H1 (cell line): Measurements from ENCODE around the gene DHTKD1. TPM values are rescaled to one million over a fixed set of nuclear protein-coding genes. Genes with fewer than 3 reads are reported as not detected.

Experiments
- CTCF ChIA-PET: fragments of 300-600 bp; sonication (Branson Sonifier 250); formaldehyde crosslinking; loops from one replicate; lab custom pipeline; 2021; ENCODE audit not compliant: partially characterized antibody; lab: Charles Lee
- POLR2A ChIA-PET: fragments of 300-600 bp; sonication (Branson Sonifier 250); formaldehyde crosslinking; loops from one replicate; lab custom pipeline; 2021; ENCODE audit warnings: inconsistent platforms; ENCODE audit not compliant: partially characterized antibody; lab: Charles Lee
- DNase-seq, 2 experiments: peaks; one replicate each; pipeline versions ENCODE4 v3.0.0 to v3.0.0-alpha.2; 2010 to 2022; ENCODE audit warnings: low spot score in 2 of 2, low read depth in 1 of 2, mixed read lengths in 1 of 2
- FAIRE-seq: peaks from 2 replicates; lab custom pipeline; 2011; peaks lifted over from hg19 to GRCh38; lab: Jason Lieb, UNC
- H2AFZ ChIP-seq: 2 replicates; pipeline ENCODE4 v1.8.1; 2012; ENCODE audit warnings: low read length, inconsistent platforms
- H2AK5ac ChIP-seq: 2 replicates; pipeline ENCODE4 v1.6.1; 2013; ENCODE audit warnings: low read depth, low read length
- H2BK120ac ChIP-seq: replicated peaks from 2 replicates; pipeline ENCODE3; 2013; ENCODE audit warnings: low read depth, low read length, inconsistent platforms
- H2BK12ac ChIP-seq: 2 replicates; pipeline ENCODE4 v1.6.1; 2013; ENCODE audit warnings: low read depth, low read length
- H2BK15ac ChIP-seq: 2 replicates; pipeline ENCODE4 v1.6.1; 2013; ENCODE audit warnings: low read length
- H2BK20ac ChIP-seq: 2 replicates; pipeline ENCODE4 v1.6.1; 2013; ENCODE audit warnings: low read length
- H2BK5ac ChIP-seq: 2 replicates; pipeline ENCODE4 v1.6.1; 2013; ENCODE audit warnings: low read depth, low read length
- H3K14ac ChIP-seq: 2 replicates; pipeline ENCODE4 v1.6.1; 2013; ENCODE audit warnings: inconsistent platforms; ENCODE audit not compliant: insufficient read length
- H3K18ac ChIP-seq: 2 replicates; pipeline ENCODE4 v1.6.1; 2013; ENCODE audit warnings: low read length; ENCODE audit errors: extremely low read depth
- H3K23ac ChIP-seq: 2 replicates; pipeline ENCODE4 v1.6.1; 2013; ENCODE audit warnings: inconsistent platforms; ENCODE audit not compliant: insufficient read length
- H3K23me2 ChIP-seq: 2 replicates; pipeline ENCODE4 v1.6.1; 2013; ENCODE audit warnings: low read depth, low read length
- H3K27ac ChIP-seq: 2 replicates; pipeline ENCODE4 v1.6.1; 2011; ENCODE audit warnings: low read depth, low read length, inconsistent platforms
- H3K27me3 ChIP-seq, 4 experiments: replicated peaks in 1 of 4; 1 replicate in 1 of 4; 2 replicates in 3 of 4; pipeline versions ENCODE4 v1.6.1 to v1.8.1; 2011 to 2013; ENCODE audit warnings: low read length in 3 of 4, mild to moderate bottlenecking in 3 of 4, inconsistent platforms in 2 of 4, mixed read lengths in 2 of 4, moderate library complexity in 1 of 4; ENCODE audit not compliant: control insufficient read depth in 3 of 4, insufficient read depth in 3 of 4; ENCODE audit errors: extremely low read depth in 1 of 4
- H3K36me3 ChIP-seq, 4 experiments: 2 replicates each; pipeline versions ENCODE4 v1.6.1 to v1.8.1; 2011 to 2013; ENCODE audit warnings: mild to moderate bottlenecking in 4 of 4, low read length in 3 of 4, moderate library complexity in 2 of 4, control low read depth in 1 of 4, inconsistent platforms in 1 of 4; ENCODE audit not compliant: insufficient read depth in 4 of 4, control insufficient read depth in 2 of 4
- H3K4ac ChIP-seq: replicated peaks from 2 replicates; pipeline ENCODE3; 2013; ENCODE audit warnings: low read length, low read depth, mixed read lengths, inconsistent platforms; ENCODE audit not compliant: insufficient read length
- H3K4me1 ChIP-seq, 4 experiments: replicated peaks in 1 of 4; 1 replicate in 1 of 4; 2 replicates in 3 of 4; pipeline versions ENCODE4 v1.6.1 to v1.8.1; 2011 to 2013; ENCODE audit warnings: low read length in 3 of 4, inconsistent platforms in 2 of 4, mixed read lengths in 1 of 4; ENCODE audit not compliant: insufficient read depth in 4 of 4, control insufficient read depth in 3 of 4
- H3K4me2 ChIP-seq, 2 experiments: 2 replicates each; pipeline versions ENCODE4 v1.6.1 to v1.8.1; 2011 to 2013; ENCODE audit warnings: low read depth in 2 of 2, low read length in 2 of 2, control low read depth in 1 of 2, inconsistent platforms in 1 of 2, mild to moderate bottlenecking in 1 of 2; ENCODE audit not compliant: insufficient read depth in 1 of 2
- H3K4me3 ChIP-seq, 4 experiments: fragments of 200-600, 300-600 bp in 1 of 4; sonication (generic), shearing (Covaris generic), sonication (Bioruptor Twin) in 1 of 4; 2 replicates each; pipeline versions ENCODE4 v1.5.1 to v1.8.1; 2011 to 2016; ENCODE audit warnings: low read length in 4 of 4, low read depth in 3 of 4, control low read depth in 2 of 4, inconsistent platforms in 2 of 4, mild to moderate bottlenecking in 2 of 4, mixed read lengths in 1 of 4, moderate library complexity in 1 of 4; ENCODE audit not compliant: insufficient read depth in 2 of 4; ENCODE audit errors: extremely low read depth in 1 of 4
- H3K56ac ChIP-seq: replicated peaks from 2 replicates; pipeline ENCODE3; 2013; ENCODE audit warnings: low read depth, mild to moderate bottlenecking, mixed read lengths, low read length, inconsistent platforms; ENCODE audit not compliant: insufficient read length
- H3K79me1 ChIP-seq: 2 replicates; pipeline ENCODE4 v1.6.1; 2013; ENCODE audit warnings: low read depth, low read length, control low read depth
- H3K79me2 ChIP-seq, 2 experiments: 2 replicates each; pipeline versions ENCODE4 v1.6.1 to v1.8.1; 2012 to 2013; ENCODE audit warnings: low read length in 2 of 2, mild to moderate bottlenecking in 2 of 2, inconsistent platforms in 1 of 2; ENCODE audit not compliant: insufficient read depth in 2 of 2, control insufficient read depth in 1 of 2
- H3K9ac ChIP-seq, 4 experiments: replicated peaks in 1 of 4; 1 replicate in 1 of 4; 2 replicates in 3 of 4; pipeline versions ENCODE4 v1.6.1 to v1.8.1; 2011 to 2013; ENCODE audit warnings: low read depth in 3 of 4, low read length in 3 of 4, control low read depth in 2 of 4, mild to moderate bottlenecking in 2 of 4, moderate library complexity in 2 of 4, inconsistent platforms in 1 of 4; ENCODE audit errors: extremely low read depth in 1 of 4
- H3K9me3 ChIP-seq, 2 experiments: 2 replicates each; pipeline versions ENCODE4 v1.6.1 to v1.8.1; 2012 to 2013; ENCODE audit warnings: mild to moderate bottlenecking in 2 of 2, moderate library complexity in 2 of 2, control low read depth in 1 of 2, inconsistent platforms in 1 of 2, low read depth in 1 of 2, low read length in 1 of 2, mixed read lengths in 1 of 2; ENCODE audit not compliant: insufficient read depth in 2 of 2
- H4K20me1 ChIP-seq, 2 experiments: replicated peaks in 1 of 2; 2 replicates each; pipeline versions ENCODE3 to v1.8.1; 2011 to 2013; ENCODE audit warnings: inconsistent platforms in 2 of 2, low read length in 2 of 2, mild to moderate bottlenecking in 1 of 2; ENCODE audit not compliant: insufficient read depth in 2 of 2, control insufficient read depth in 1 of 2
- H4K5ac ChIP-seq: 2 replicates; pipeline ENCODE4 v1.6.1; 2013; ENCODE audit warnings: low read length, low read depth, mixed read lengths, inconsistent platforms; ENCODE audit not compliant: insufficient read length
- H4K8ac ChIP-seq: 2 replicates; pipeline ENCODE4 v1.8.0; 2013; ENCODE audit warnings: mild to moderate bottlenecking, moderate library complexity, low read length, inconsistent platforms; ENCODE audit not compliant: insufficient read depth; ENCODE audit errors: extremely low read depth
- H4K91ac ChIP-seq: replicated peaks from 2 replicates; pipeline ENCODE3; 2013; ENCODE audit warnings: low read length, mixed read lengths, inconsistent platforms; ENCODE audit not compliant: insufficient read length
- BCL11A ChIP-seq, 2 experiments: IDR thresholded peaks; one replicate each; pipeline ENCODE4 v1.6.1; 2011; ENCODE audit warnings: low read depth in 2 of 2, low read length in 2 of 2, mild to moderate bottlenecking in 2 of 2
- GTF2F1 ChIP-seq: IDR thresholded peaks from 2 replicates; pipeline ENCODE4 v1.6.1; 2012; ENCODE audit warnings: low read depth, low read length, improper control_type of control experiment, borderline replicate concordance
- HDAC6 ChIP-seq: IDR thresholded peaks from one replicate; pipeline ENCODE4 v1.7.1; 2012; ENCODE audit warnings: low read depth, mild to moderate bottlenecking, inconsistent platforms, low read length, moderate library complexity
- JUND ChIP-seq: IDR thresholded peaks from 2 replicates; pipeline ENCODE4 v1.6.1; 2011; ENCODE audit warnings: mild to moderate bottlenecking, improper control_type of control experiment, low read length
- KDM4A ChIP-seq: IDR thresholded peaks from one replicate; pipeline ENCODE4 v1.7.1; 2012; ENCODE audit warnings: low read depth, mild to moderate bottlenecking, moderate library complexity, low read length, inconsistent platforms; ENCODE audit not compliant: severe bottlenecking
- MAFK ChIP-seq: IDR thresholded peaks from 2 replicates; pipeline ENCODE4 v1.6.1; 2012; ENCODE audit warnings: low read depth, mild to moderate bottlenecking, improper control_type of control experiment, low read length
- NRF1 ChIP-seq: IDR thresholded peaks from 2 replicates; pipeline ENCODE4 v1.6.1; 2011; ENCODE audit warnings: mild to moderate bottlenecking, low read depth, low read length, improper control_type of control experiment
- RFX5 ChIP-seq: IDR thresholded peaks from 2 replicates; pipeline ENCODE4 v1.6.1; 2011; ENCODE audit warnings: low read depth, low read length, improper control_type of control experiment, borderline replicate concordance
- RXRA ChIP-seq: IDR thresholded peaks from 2 replicates; pipeline ENCODE4 v1.6.1; 2011; ENCODE audit warnings: low read depth, mild to moderate bottlenecking, low read length, moderate library complexity; ENCODE audit not compliant: insufficient read depth
- WGBS, 2 experiments: shearing (Covaris generic) in 1 of 2; methylation state at CpG; one replicate each; pipeline versions ENCODE4 v1.1.6 to v1.1.7; 2013 to 2015; ENCODE audit warnings: low lambda C conversion rate in 2 of 2, mixed read lengths in 2 of 2, inconsistent platforms in 1 of 2, low coverage in 1 of 2, missing lambda C conversion rate in 1 of 2; ENCODE audit not compliant: insufficient replicate concordance in 2 of 2, insufficient coverage in 1 of 2, insufficient read length in 1 of 2; ENCODE audit errors: extremely low coverage in 1 of 2, missing lambda C conversion rate in 1 of 2; 5-methylcytosine and 5-hydroxymethylcytosine counted together
- polyA plus RNA-seq, 7 experiments: library from polyadenylated mRNA; depleted of rRNA in 3 of 7; stranded (reverse) in 5 of 7; unstranded in 2 of 7; fragments of >200 nt in 5 of 7; fragments of 200-250 nt in 2 of 7; gene quantifications; 1 replicate in 5 of 7; 2 replicates in 1 of 7; 4 replicates in 1 of 7; pipeline versions ENCODE4 v1.2.1 to v1.2.3, GENCODE V29; 2011 to 2013; ENCODE audit warnings: missing spikeins in 2 of 7, mixed read lengths in 2 of 7
- total RNA-seq: library from RNA; stranded (reverse); fragmentation: NEBNext Ultra II Directional; extraction: Animal tissue kit (Norgen Biotek cat#: 25700); gene quantifications from 2 replicates; pipeline ENCODE4 v1.2.1, GENCODE V29; 2021

DHTKD1 gene
- total and polyA plus RNA-seq, 2 of the 8 experiments (the other 6 are each of a cell fraction or from before 2014, with no cell fraction given), result 49.8 to 74.9 TPM

- 88% methylated on average over 3 of the region's 3 CpGs; no CpG with 5 or more reads in 1 of the 2 experiments for WGBS, 2 experiments
- no peak overlapping the region for H2BK12ac ChIP-seq
- no peak overlapping the region for H3K4ac ChIP-seq
- CTCF ChIA-PET, result no interaction called here
- TF ChIP-seq RXRA (no peak), RFX5 (no peak), NRF1 (no peak), KDM4A (no peak), JUND (no peak), HDAC6 (no peak), MAFK (no peak), BCL11A (IDR thresholded peaks at IDR 0.05; ENCODE audit: low read depth in 2 of 2, low read length in 2 of 2) (no peak), GTF2F1 (no peak)
- TF ChIP-seq, all 59 proteins: peak for 0
- Histone ChIP-seq H2BK15ac (no peak overlapping the region), H3K36me3 (peaks cover 0 to 62% (median 18%) of the 10 kb centered on the region in 4 experiments; a peak in 7 of 8 replicates), H2BK120ac (no peak overlapping the region), H3K79me2 (no peaks in the 10 kb centered on the region), H2BK5ac (no peak overlapping the region), H3K56ac (no peak overlapping the region), H4K20me1 (no peaks in the 10 kb centered on the region), H3K79me1 (no peaks in the 10 kb centered on the region), H3K4me1 (no peaks in the 10 kb centered on the region), H3K18ac (no peak overlapping the region), H3K4me2 (no peak overlapping the region), H4K5ac (no peak overlapping the region), H3K27ac (no peak overlapping the region), H2AK5ac (no peak overlapping the region), H4K91ac (no peak overlapping the region), H3K9ac (no peak overlapping the region), H3K4me3 (no peak overlapping the region), H4K8ac (no peak overlapping the region), H3K27me3 (no peaks in the 10 kb centered on the region), H3K14ac (no peak overlapping the region), H3K9me3 (no peaks in the 10 kb centered on the region), H2AFZ (no peak overlapping the region), H3K23ac (no peak overlapping the region), H2BK20ac (no peak overlapping the region), H3K23me2 (no peaks in the 10 kb centered on the region)
- FAIRE-seq (no peak), DNase-seq (no peak)
- POLR2A ChIA-PET, result interaction anchor here (0.9 to 1.1 kb wide), 2 partner anchors 16 to 30 kb away, joined by 4 to 5 read pairs; partner anchors contain the start of genes CDC123 and NUDT5
Measured at GRCh38 chr10:12165036-12165435, 96.3 kb downstream of the DHTKD1 start.
